GM19099 (cell line): ENCODE data around the gene EPB41L2.

Experiments
- POLR2A ChIP-seq: IDR thresholded peaks from 3 replicates; pipeline ENCODE4 v1.6.1; 2011; ENCODE audit warnings: low read depth; ENCODE audit not compliant: insufficient read length; ENCODE audit errors: extremely low read depth

The EPB41L2 gene

DNA sequence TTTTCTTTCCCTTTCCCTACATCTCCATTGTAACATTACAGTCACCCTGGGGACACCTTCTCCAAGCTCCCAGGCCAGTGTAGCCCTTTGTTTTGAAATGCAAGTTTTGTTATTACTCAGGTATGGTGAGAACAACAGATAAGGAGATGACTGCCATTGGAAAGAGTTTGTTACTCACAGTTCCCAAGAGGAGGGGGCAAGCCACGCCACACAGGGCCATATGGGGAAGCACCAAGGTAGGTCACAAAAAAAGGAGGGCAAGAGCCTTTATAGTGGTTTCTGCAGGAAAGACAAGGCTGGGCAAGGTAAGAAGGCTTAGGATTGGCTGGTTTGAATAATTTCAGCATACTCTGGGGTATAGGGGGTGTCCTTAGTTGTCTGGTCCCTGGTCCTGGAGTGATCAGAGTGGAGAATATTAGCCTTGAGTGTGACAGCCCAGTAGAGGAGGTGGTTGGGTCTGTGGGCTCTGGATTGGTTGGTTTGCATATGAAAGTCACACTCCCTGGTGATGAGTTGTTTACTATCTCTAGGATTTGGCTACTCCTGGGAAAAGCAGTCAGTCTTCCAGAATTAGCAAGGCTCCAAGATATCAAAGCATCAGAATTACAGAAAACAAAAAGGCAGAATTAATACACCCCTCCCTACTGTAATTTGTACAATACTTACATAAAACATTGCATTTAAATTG, 268.9 kb downstream of the EPB41L2 start:
- no peak for TF ChIP-seq POLR2A
